ENCODE data around the gene ZNF474.
A peak's percentile ranks its signal among the peaks of the same experiment; 100 is the strongest.

ZNF474 gene

DNA sequence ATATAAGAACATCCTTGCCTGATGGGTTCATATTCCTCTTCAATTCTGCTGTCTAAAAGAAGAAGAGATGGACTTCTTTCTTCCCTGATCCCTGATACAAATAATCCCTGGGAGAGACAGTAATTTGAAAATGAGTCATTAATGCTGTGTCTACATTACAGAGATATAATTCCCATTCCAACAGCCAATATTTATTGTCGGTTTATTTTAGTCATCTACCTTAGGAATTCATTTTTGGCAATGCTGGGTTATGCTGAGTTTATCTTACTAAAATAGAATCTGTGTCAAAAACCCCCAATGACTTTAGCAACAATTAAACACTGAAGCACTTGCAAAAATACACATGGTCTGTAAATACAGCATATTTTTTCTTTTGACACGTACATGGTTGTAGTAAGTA lies 23.9 kb downstream of the ZNF474 start:
- no peak overlapping the region for H3K27ac ChIP-seq
- TF ChIP-seq, protein P1, sequence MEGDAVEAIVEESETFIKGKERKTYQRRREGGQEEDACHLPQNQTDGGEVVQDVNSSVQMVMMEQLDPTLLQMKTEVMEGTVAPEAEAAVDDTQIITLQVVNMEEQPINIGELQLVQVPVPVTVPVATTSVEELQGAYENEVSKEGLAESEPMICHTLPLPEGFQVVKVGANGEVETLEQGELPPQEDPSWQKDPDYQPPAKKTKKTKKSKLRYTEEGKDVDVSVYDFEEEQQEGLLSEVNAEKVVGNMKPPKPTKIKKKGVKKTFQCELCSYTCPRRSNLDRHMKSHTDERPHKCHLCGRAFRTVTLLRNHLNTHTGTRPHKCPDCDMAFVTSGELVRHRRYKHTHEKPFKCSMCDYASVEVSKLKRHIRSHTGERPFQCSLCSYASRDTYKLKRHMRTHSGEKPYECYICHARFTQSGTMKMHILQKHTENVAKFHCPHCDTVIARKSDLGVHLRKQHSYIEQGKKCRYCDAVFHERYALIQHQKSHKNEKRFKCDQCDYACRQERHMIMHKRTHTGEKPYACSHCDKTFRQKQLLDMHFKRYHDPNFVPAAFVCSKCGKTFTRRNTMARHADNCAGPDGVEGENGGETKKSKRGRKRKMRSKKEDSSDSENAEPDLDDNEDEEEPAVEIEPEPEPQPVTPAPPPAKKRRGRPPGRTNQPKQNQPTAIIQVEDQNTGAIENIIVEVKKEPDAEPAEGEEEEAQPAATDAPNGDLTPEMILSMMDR (IDR thresholded peaks at IDR 0.05) = no peak
- TF ChIP-seq ZFX (IDR thresholded peaks at IDR 0.05; ENCODE audit: borderline replicate concordance) = no peak

DNA sequence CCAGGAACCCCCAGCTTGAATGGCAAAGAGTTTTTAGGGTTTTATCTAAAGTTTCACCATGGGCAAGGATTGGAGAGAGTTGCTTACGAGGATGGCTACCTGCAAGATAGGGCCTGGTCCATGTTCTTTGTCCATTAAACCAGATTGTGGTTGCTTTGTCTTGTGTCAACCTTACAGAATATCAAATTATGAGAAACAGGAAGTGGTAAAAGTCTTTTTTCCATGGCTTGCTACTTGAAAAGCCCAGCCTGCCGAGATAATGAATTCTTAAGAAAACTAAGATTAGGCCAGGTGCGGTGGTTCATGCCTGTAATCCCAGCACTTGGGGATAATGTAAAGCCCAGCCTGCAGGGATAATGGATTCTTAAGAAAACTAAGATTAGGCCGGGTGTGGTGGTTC lies 24.4 kb downstream of the ZNF474 start:
- TF ChIP-seq, protein P1 (IDR thresholded peaks at IDR 0.05) = no peak
- TF ChIP-seq ZFX (IDR thresholded peaks at IDR 0.05; ENCODE audit: borderline replicate concordance) = no peak
- no peak overlapping the region for H3K27ac ChIP-seq

DNA sequence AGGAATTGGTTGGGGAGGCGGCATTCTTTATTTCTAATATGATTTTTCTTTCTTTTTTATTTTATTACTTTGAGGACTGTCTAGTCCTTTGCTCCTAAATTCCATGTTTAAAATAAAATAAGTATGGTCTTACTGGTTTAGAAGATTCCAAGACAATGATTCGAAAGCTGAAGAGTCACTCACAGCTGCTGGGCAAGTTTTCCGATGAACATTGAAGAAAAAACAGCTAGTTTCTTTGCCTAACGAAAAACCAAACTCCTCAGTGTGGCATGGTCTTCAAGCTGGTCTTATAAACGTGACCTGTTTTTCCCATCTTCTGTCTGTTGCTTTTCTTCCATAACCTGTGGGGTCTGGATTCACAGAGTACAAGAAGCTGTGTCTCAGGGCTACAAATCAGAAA lies 25.1 kb downstream of the ZNF474 start:
- TF ChIP-seq ZFX (IDR thresholded peaks at IDR 0.05; ENCODE audit: borderline replicate concordance) = no peak
- TF ChIP-seq, protein P1 (IDR thresholded peaks at IDR 0.05) = no peak
- H3K27ac ChIP-seq = no peak overlapping the region

DNA sequence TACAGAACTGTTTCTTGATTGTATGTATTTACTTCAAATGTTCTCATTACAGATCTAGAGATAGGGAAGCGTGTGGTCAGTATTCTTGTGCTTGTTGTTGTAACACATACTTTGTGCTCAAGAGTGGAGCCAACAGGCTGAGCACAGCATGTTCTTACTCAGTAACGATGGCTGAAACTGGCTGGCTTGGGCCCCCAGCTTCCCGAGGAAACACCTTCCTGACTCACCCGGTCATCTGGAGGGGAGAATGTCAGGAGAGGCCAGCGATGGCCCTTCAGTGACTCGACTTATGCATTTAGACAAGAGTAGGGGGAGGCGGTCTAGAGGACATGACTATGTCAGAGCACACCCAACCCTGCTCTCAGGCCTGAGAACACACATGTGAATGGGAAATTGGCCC lies 25.6 kb downstream of the ZNF474 start:
- H3K27ac ChIP-seq = no peak overlapping the region
- TF ChIP-seq, protein P1 (IDR thresholded peaks at IDR 0.05) = no peak
- no peak for TF ChIP-seq ZFX (IDR thresholded peaks at IDR 0.05; ENCODE audit: borderline replicate concordance)

DNA sequence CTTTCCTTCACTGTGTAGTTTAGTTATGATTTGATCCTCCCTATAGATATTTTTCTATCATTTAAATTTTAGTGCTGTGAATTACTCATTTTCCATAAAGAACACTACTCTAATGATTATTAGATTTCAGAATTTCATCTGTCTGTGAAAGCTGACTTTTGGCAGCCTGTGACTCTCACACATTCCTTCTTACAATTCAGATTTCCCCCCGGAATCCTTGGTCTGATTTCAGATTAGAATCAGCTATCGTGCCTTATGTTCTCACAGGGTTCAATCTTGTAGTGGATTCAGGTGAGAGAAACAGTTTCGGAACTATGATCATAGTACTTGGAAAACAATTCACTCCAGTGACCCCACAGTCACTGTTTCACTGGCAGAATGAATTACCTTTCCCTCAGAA lies 26.2 kb downstream of the ZNF474 start:
- no peak for TF ChIP-seq ZFX (IDR thresholded peaks at IDR 0.05; ENCODE audit: borderline replicate concordance)
- TF ChIP-seq, protein P1 (IDR thresholded peaks at IDR 0.05) = no peak

DNA sequence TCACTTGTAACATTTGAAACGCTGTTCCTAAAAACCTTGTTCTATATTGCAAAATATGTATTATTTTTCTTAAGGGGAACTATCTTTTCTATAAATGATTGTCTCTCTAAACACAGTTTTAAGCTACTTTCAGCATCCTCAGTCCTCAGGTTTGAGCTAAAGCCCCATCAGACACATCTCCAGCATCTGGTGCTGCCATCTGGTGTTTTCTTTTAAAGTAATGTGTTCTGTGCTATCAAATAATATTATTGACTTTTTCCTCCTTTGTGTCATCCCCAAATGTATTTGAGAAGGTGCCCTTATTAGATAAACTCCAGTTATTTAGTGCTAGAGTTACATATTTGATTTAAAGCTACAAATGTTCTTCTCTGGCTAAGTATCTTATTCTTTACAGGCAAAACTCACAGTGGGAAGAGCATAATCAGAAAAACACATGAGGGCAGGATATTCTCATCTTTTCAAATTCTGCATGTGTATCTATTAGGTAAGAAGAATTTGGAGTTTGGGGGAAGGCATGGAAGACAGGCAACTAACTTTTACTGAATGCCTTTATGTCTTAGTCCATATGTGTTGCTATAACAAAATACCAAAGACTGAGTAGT lies 27.5 kb downstream of the ZNF474 start:
- TF ChIP-seq ZFX (IDR thresholded peaks at IDR 0.05; ENCODE audit: borderline replicate concordance) = no peak
- TF ChIP-seq, protein P1 (IDR thresholded peaks at IDR 0.05) = peak; percentile 53
- H3K27ac ChIP-seq = no peak overlapping the region

More for the DNA sequence above, 26.2 kb downstream of the ZNF474 start:
- H3K27ac ChIP-seq = no peak overlapping the region

DNA sequence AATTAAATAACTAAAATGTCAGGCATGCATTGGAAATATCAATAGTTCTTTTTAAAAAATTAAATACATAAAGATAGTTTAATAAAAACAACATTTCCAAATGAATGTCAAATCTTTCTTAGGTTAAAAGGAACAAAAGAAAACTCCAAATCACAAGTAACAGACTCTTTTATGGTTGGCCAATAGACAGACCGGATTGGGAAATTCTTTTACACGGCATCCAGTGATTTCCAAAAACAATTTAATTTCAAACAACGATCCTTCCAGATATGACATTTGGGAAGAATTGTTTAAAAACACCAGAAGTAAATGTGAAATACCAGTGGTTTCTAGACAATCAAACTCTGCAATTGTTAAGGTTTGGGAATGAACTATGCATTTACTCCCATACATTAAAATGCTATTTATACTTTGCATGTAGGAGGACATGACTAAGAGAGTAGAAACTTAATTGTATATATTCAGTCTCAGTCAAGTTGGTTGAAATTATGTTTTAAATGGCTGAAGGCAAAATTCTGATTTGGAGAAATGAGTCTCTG lies 32.8 kb downstream of the ZNF474 start:
- no peak overlapping the region for H3K27ac ChIP-seq
- TF ChIP-seq, protein P1 (IDR thresholded peaks at IDR 0.05) = no peak
- TF ChIP-seq ZFX (IDR thresholded peaks at IDR 0.05; ENCODE audit: borderline replicate concordance) = no peak
